Measurements from ENCODE around the gene PTPRT. TPM values are rescaled to one million over a fixed set of nuclear protein-coding genes. Genes with fewer than 3 reads are reported as not detected.

PTPRT gene
- polyA plus RNA-seq, 2 of the 4 experiments (the other 2 are of a cell fraction) = not detected

GRCh38 chr20:42957018-42957703 is 232.5 kb downstream of the PTPRT start (continued):
- no peak for TF ChIP-seq USF2 (IDR thresholded peaks at IDR 0.05)
- no peak for TF ChIP-seq ZC3H11A (IDR thresholded peaks at IDR 0.05)
- TF ChIP-seq HDAC2 (IDR thresholded peaks at IDR 0.05) = no peak

GRCh38 chr20:42955713-42956112 is 234.0 kb downstream of the PTPRT start:
- no peaks in the 10 kb centered on the region for H3K4me1 ChIP-seq
- no peak for TF ChIP-seq CHD2 (IDR thresholded peaks at IDR 0.05; ENCODE audit: low read length, partially characterized antibody)
- TF ChIP-seq FOXS1 (CRISPR knock-in tag; IDR thresholded peaks at IDR 0.05) = no peak
- no peak for TF ChIP-seq BCL3 (IDR thresholded peaks at IDR 0.05)
- TF ChIP-seq JUN (IDR thresholded peaks at IDR 0.05) = no peak
- no peak for TF ChIP-seq SREBF2 (IDR thresholded peaks at IDR 0.05)
- no peak for TF ChIP-seq KDM1A (IDR thresholded peaks at IDR 0.05; ENCODE audit: low read depth)
- no peak for TF ChIP-seq ZC3H11A (IDR thresholded peaks at IDR 0.05)
- no peak for TF ChIP-seq EP300 (IDR thresholded peaks at IDR 0.05)
- TF ChIP-seq CBX2 (IDR thresholded peaks at IDR 0.05; ENCODE audit: borderline replicate concordance, low read depth) = no peak
- TF ChIP-seq RNF2 (IDR thresholded peaks at IDR 0.05; ENCODE audit: borderline replicate concordance, low read depth) = no peak
- TF ChIP-seq CHD4 (IDR thresholded peaks at IDR 0.05; ENCODE audit: borderline replicate concordance) = no peak
- TF ChIP-seq CEBPB (IDR thresholded peaks at IDR 0.05) = no peak
- no peak for TF ChIP-seq E2F6 (IDR thresholded peaks at IDR 0.05; ENCODE audit: borderline replicate concordance, low read depth)
- no peak for TF ChIP-seq ESRRA (IDR thresholded peaks at IDR 0.05; ENCODE audit: borderline replicate concordance, low read length)
- TF ChIP-seq TFCP2L1 (CRISPR knock-in tag; IDR thresholded peaks at IDR 0.05) = no peak
- ChIA-PET CTCF (no interaction called here), POLR2A (no interaction called here)
- WGBS (ENCODE audit: missing lambda C conversion rate) = 7% methylated on average over 4 of the region's 4 CpGs
- ATAC-seq (no peak), FAIRE-seq (no peak), DNase-seq (ENCODE audit: low read depth in 1 of 2, low spot score in 1 of 2) (no peak)
- no peaks in the 10 kb centered on the region for H3K9me3 ChIP-seq
- H3K4me3 ChIP-seq = no peak overlapping the region
- H3K27ac ChIP-seq = no peak overlapping the region
- H3K4me2 ChIP-seq = no peak overlapping the region

- POLR2A ChIA-PET = no interaction called here
Measured at GRCh38 chr20:42954951-42955350, 234.8 kb downstream of the PTPRT start.

GRCh38 chr20:42949950-42950349 is 239.8 kb downstream of the PTPRT start:
- WGBS (ENCODE audit: missing lambda C conversion rate) = 2% methylated on average over 7 of the region's 7 CpGs
- no peak for FAIRE-seq
- no peak overlapping the region for H3K27ac ChIP-seq
- ChIA-PET CTCF (no interaction called here), POLR2A (no interaction called here)
- no peak for ATAC-seq
- H3K4me2 ChIP-seq = no peak overlapping the region
- no peak for DNase-seq (ENCODE audit: low read depth in 1 of 2, low spot score in 1 of 2)
- no peaks in the 10 kb centered on the region for H3K4me1 ChIP-seq
- H3K9me3 ChIP-seq = no peaks in the 10 kb centered on the region; the same call in 2 of the 3 replicates
- TF ChIP-seq NFE2L2 (conservative IDR thresholded peaks at IDR 0.05; ENCODE audit: low read length) = no peak
- no peak for TF ChIP-seq RFX5 (IDR thresholded peaks at IDR 0.05)
- no peak for TF ChIP-seq EHMT2 (IDR thresholded peaks at IDR 0.05; ENCODE audit: low read depth)
- no peak for TF ChIP-seq POLR2A (IDR thresholded peaks at IDR 0.05; ENCODE audit: low read length)
- TF ChIP-seq NR3C1 (IDR thresholded peaks at IDR 0.05) = no peak
- no peak overlapping the region for H3K4me3 ChIP-seq

More at GRCh38 chr20:42954951-42955350, 234.8 kb downstream of the PTPRT start:
- no peak for TF ChIP-seq CHD2 (IDR thresholded peaks at IDR 0.05; ENCODE audit: low read length, partially characterized antibody)
- TF ChIP-seq KDM1A (IDR thresholded peaks at IDR 0.05; ENCODE audit: low read depth) = no peak
- no peak for ATAC-seq
- H3K4me3 ChIP-seq = no peak overlapping the region
- H3K4me2 ChIP-seq = no peak overlapping the region
- no peaks in the 10 kb centered on the region for H3K4me1 ChIP-seq
- no peak for FAIRE-seq
- 15% methylated on average over 5 of the region's 5 CpGs for WGBS (ENCODE audit: missing lambda C conversion rate)
- no peak for DNase-seq (ENCODE audit: low read depth in 1 of 2, low spot score in 1 of 2)
- CTCF ChIA-PET = no interaction called here
- H3K27ac ChIP-seq = no peak overlapping the region
- H3K9me3 ChIP-seq = no peaks in the 10 kb centered on the region

Data from A549 (cell line).